Measurements from ENCODE around the gene CXCL11.

Gene CXCL11

DNA sequence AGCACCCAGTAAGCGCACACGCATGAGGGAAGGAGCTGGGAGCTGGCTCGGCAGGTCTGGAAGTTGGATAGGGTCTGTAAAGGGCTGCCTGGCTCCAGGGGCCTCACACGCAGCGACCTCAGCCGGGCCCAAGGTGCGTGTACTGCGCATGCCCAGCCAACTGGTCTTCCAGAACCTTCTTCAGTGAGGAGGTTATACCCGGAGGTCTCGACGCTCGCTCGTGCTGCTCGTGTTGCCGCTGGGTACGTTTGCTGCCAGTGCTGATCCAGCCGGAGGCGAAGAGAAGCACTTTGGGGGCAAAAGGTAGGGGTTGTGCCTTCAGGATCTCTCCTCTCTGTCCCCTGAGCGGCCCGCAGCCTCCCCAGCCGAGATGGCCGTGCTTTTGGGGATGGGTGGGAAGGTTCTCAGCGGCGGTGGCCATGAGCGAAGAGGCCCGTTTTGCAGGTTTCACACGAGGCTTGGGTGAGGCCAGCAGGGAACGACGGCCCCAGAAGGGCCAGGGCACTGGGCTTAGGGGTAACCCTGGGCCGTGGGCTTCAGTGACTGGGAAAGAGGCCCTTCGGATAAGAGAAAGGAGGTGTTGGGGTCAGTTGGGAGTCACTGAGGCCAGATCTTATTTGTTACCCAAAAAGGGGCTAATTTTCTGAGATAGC, 24.7 kb downstream of the CXCL11 start:
- H3K9me2 ChIP-seq (ENCODE audit: low read depth, low read length): no peaks in the 10 kb centered on the region
- no peaks in the 10 kb centered on the region for H3F3A ChIP-seq (ENCODE audit: insufficient read depth, low read length)
- no peak overlapping the region for H3K4me3 ChIP-seq (ENCODE audit: low read depth, low read length, poor library complexity, severe bottlenecking)
- no peaks in the 10 kb centered on the region for H3K36me3 ChIP-seq (ENCODE audit: insufficient read depth, low read length)
- no peaks in the 10 kb centered on the region for H3K4me1 ChIP-seq (ENCODE audit: insufficient read depth, low read length, severe bottlenecking)
- H3K27ac ChIP-seq (ENCODE audit: low read depth, low read length, poor library complexity, severe bottlenecking): no peak overlapping the region
- H3K27me3 ChIP-seq (ENCODE audit: insufficient read depth, low read length): no peaks in the 10 kb centered on the region
- H4K20me1 ChIP-seq (ENCODE audit: insufficient read depth, low read length): no peaks in the 10 kb centered on the region
- no peak overlapping the region for H3K9ac ChIP-seq (ENCODE audit: low read length)
- no peak for TF ChIP-seq EZH2 (IDR thresholded peaks at IDR 0.05; ENCODE audit: borderline replicate concordance, low read length)
- TF ChIP-seq, protein P1, sequence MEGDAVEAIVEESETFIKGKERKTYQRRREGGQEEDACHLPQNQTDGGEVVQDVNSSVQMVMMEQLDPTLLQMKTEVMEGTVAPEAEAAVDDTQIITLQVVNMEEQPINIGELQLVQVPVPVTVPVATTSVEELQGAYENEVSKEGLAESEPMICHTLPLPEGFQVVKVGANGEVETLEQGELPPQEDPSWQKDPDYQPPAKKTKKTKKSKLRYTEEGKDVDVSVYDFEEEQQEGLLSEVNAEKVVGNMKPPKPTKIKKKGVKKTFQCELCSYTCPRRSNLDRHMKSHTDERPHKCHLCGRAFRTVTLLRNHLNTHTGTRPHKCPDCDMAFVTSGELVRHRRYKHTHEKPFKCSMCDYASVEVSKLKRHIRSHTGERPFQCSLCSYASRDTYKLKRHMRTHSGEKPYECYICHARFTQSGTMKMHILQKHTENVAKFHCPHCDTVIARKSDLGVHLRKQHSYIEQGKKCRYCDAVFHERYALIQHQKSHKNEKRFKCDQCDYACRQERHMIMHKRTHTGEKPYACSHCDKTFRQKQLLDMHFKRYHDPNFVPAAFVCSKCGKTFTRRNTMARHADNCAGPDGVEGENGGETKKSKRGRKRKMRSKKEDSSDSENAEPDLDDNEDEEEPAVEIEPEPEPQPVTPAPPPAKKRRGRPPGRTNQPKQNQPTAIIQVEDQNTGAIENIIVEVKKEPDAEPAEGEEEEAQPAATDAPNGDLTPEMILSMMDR (IDR thresholded peaks at IDR 0.05; ENCODE audit: low read length): no peak
- H3K4me2 ChIP-seq (ENCODE audit: low read length): no peak overlapping the region
- H2AFZ ChIP-seq (ENCODE audit: low read length): no peak overlapping the region
- H3K79me2 ChIP-seq (ENCODE audit: insufficient read depth, low read length): no peaks in the 10 kb centered on the region
- H3K9me3 ChIP-seq (ENCODE audit: low read length): no peaks in the 10 kb centered on the region

DNA sequence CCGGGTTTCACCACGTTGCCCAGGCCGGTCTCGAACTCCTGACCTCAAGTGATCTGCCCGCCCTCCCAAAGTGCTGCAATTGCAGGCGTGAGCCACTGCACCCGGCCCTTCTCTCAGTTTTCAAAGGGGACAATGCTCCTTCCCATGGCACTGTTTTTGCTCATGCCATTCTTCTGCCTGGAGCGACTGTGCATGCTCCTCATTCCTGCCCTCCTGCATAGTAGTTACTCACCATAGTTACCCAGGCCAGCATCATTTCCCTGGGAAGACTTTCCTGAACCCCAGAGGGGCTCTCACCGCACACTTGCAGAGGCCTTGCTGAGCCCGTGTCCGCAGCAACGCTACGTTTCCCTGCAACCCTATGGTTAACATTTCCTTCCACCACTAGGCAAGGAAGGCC, 25.3 kb downstream of the CXCL11 start:
- Histone ChIP-seq H3K4me3 (ENCODE audit: low read depth, low read length, poor library complexity, severe bottlenecking) (no peak overlapping the region), H3K36me3 (ENCODE audit: insufficient read depth, low read length) (no peaks in the 10 kb centered on the region), H3F3A (ENCODE audit: insufficient read depth, low read length) (no peaks in the 10 kb centered on the region), H3K79me2 (ENCODE audit: insufficient read depth, low read length) (no peaks in the 10 kb centered on the region), H4K20me1 (ENCODE audit: insufficient read depth, low read length) (no peaks in the 10 kb centered on the region), H3K4me1 (ENCODE audit: insufficient read depth, low read length, severe bottlenecking) (no peaks in the 10 kb centered on the region), H3K9me2 (ENCODE audit: low read depth, low read length) (no peaks in the 10 kb centered on the region), H3K27me3 (ENCODE audit: insufficient read depth, low read length) (no peaks in the 10 kb centered on the region), H2AFZ (ENCODE audit: low read length) (no peak overlapping the region), H3K9me3 (ENCODE audit: low read length) (no peaks in the 10 kb centered on the region), H3K27ac (ENCODE audit: low read depth, low read length, poor library complexity, severe bottlenecking) (no peak overlapping the region), H3K4me2 (ENCODE audit: low read length) (no peak overlapping the region), H3K9ac (ENCODE audit: low read length) (no peak overlapping the region)
- no peak for TF ChIP-seq EZH2 (IDR thresholded peaks at IDR 0.05; ENCODE audit: borderline replicate concordance, low read length)
- TF ChIP-seq, protein P1 (IDR thresholded peaks at IDR 0.05; ENCODE audit: low read length): no peak

DNA sequence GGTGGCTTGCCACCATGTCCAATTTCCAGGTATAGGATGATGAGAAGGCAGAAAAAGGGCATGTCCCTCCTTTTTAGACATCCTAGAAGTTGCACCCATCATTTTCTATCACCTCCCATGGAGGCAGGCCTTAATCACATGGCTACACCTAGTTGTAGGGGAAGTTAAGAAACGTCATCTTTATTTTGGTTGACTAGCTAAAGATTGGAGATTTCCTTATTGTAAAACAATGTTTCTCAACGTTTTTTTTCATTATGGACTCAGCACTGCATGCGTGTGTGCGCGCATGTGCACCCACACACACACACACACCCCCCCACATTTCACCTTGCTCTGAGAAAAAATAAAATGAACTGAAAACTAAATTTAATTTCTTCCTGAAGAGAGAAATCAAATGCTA, 26.6 kb downstream of the CXCL11 start:
- no peak overlapping the region for H3K9ac ChIP-seq (ENCODE audit: low read length)
- H3K36me3 ChIP-seq (ENCODE audit: insufficient read depth, low read length): no peaks in the 10 kb centered on the region
- no peak for TF ChIP-seq EZH2 (IDR thresholded peaks at IDR 0.05; ENCODE audit: borderline replicate concordance, low read length)
- TF ChIP-seq, protein P1 (IDR thresholded peaks at IDR 0.05; ENCODE audit: low read length): no peak
- H3K4me1 ChIP-seq (ENCODE audit: insufficient read depth, low read length, severe bottlenecking): no peaks in the 10 kb centered on the region
- H3K27ac ChIP-seq (ENCODE audit: low read depth, low read length, poor library complexity, severe bottlenecking): no peak overlapping the region
- H3K27me3 ChIP-seq (ENCODE audit: insufficient read depth, low read length): no peaks in the 10 kb centered on the region
- H3K79me2 ChIP-seq (ENCODE audit: insufficient read depth, low read length): no peaks in the 10 kb centered on the region
- H3F3A ChIP-seq (ENCODE audit: insufficient read depth, low read length): no peaks in the 10 kb centered on the region
- H3K4me3 ChIP-seq (ENCODE audit: low read depth, low read length, poor library complexity, severe bottlenecking): no peak overlapping the region
- H3K9me2 ChIP-seq (ENCODE audit: low read depth, low read length): no peaks in the 10 kb centered on the region
- no peak overlapping the region for H2AFZ ChIP-seq (ENCODE audit: low read length)
- no peak overlapping the region for H3K4me2 ChIP-seq (ENCODE audit: low read length)
- H4K20me1 ChIP-seq (ENCODE audit: insufficient read depth, low read length): no peaks in the 10 kb centered on the region
- H3K9me3 ChIP-seq (ENCODE audit: low read length): no peaks in the 10 kb centered on the region

All from OCI-LY1 (cell line).